ENCODE data around the gene PRKCB.

Gene PRKCB

GRCh38 chr16:24214992-24215391, 379.2 kb downstream of the PRKCB start:
- Histone ChIP-seq H3K9me2 (replicated peaks; ENCODE audit: low read depth, low read length) (no peaks in the 10 kb centered on the region), H3F3A (ENCODE audit: low read depth) (no peaks in the 10 kb centered on the region), H3K36me3 (ENCODE audit: insufficient read depth, low read length) (peaks cover 30% of the 10 kb centered on the region; the same call in 1 of the 2 replicates), H3K9ac (ENCODE audit: low read depth, low read length, poor library complexity, severe bottlenecking) (no peak overlapping the region), H3K4me3 (ENCODE audit: low read length, poor library complexity, severe bottlenecking) (no peak overlapping the region), H3K27me3 (ENCODE audit: insufficient read depth, low read length, poor library complexity, severe bottlenecking) (no peaks in the 10 kb centered on the region), H3K4me1 (ENCODE audit: insufficient read depth, low read length, poor library complexity, severe bottlenecking) (no peaks in the 10 kb centered on the region), H3K79me2 (ENCODE audit: insufficient read depth, low read length) (no peaks in the 10 kb centered on the region), H3K4me2 (ENCODE audit: low read depth, low read length, poor library complexity, severe bottlenecking) (no peak overlapping the region), H2AFZ (ENCODE audit: low read length) (no peak overlapping the region), H4K20me1 (ENCODE audit: insufficient read depth, low read length, poor library complexity, severe bottlenecking) (no peaks in the 10 kb centered on the region), H3K9me3 (ENCODE audit: insufficient read depth, low read depth, low read length) (no peaks in the 10 kb centered on the region)
- TF ChIP-seq EZH2phosphoT487 (IDR thresholded peaks at IDR 0.05; ENCODE audit: borderline replicate concordance) (no peak), CTCF (conservative IDR thresholded peaks at IDR 0.05; ENCODE audit: low read length) (no peak)

GRCh38 chr16:24216961-24217360, 381.2 kb downstream of the PRKCB start:
- no peak overlapping the region for H2AFZ ChIP-seq (ENCODE audit: low read length)
- H3K36me3 ChIP-seq (ENCODE audit: insufficient read depth, low read length) = peaks cover 25% of the 10 kb centered on the region; the same call in 1 of the 2 replicates
- no peak overlapping the region for H3K4me2 ChIP-seq (ENCODE audit: low read depth, low read length, poor library complexity, severe bottlenecking)
- H3K79me2 ChIP-seq (ENCODE audit: insufficient read depth, low read length) = no peaks in the 10 kb centered on the region
- H3K9ac ChIP-seq (ENCODE audit: low read depth, low read length, poor library complexity, severe bottlenecking) = no peak overlapping the region
- TF ChIP-seq EZH2phosphoT487 (IDR thresholded peaks at IDR 0.05; ENCODE audit: borderline replicate concordance) (no peak), CTCF (conservative IDR thresholded peaks at IDR 0.05; ENCODE audit: low read length) (no peak)
- no peaks in the 10 kb centered on the region for H3F3A ChIP-seq (ENCODE audit: low read depth)
- H3K4me1 ChIP-seq (ENCODE audit: insufficient read depth, low read length, poor library complexity, severe bottlenecking) = no peaks in the 10 kb centered on the region
- H3K9me3 ChIP-seq (ENCODE audit: insufficient read depth, low read depth, low read length) = no peaks in the 10 kb centered on the region
- H3K27me3 ChIP-seq (ENCODE audit: insufficient read depth, low read length, poor library complexity, severe bottlenecking) = no peaks in the 10 kb centered on the region
- H3K4me3 ChIP-seq (ENCODE audit: low read length, poor library complexity, severe bottlenecking) = no peak overlapping the region
- no peaks in the 10 kb centered on the region for H3K9me2 ChIP-seq (replicated peaks; ENCODE audit: low read depth, low read length)
- no peaks in the 10 kb centered on the region for H4K20me1 ChIP-seq (ENCODE audit: insufficient read depth, low read length, poor library complexity, severe bottlenecking)

- Histone ChIP-seq H3K79me2 (ENCODE audit: insufficient read depth, low read length) (no peaks in the 10 kb centered on the region), H3K27me3 (ENCODE audit: insufficient read depth, low read length, poor library complexity, severe bottlenecking) (no peaks in the 10 kb centered on the region), H3K36me3 (ENCODE audit: insufficient read depth, low read length) (peaks cover 25% of the 10 kb centered on the region; the same call in 1 of the 2 replicates), H3K9ac (ENCODE audit: low read depth, low read length, poor library complexity, severe bottlenecking) (no peak overlapping the region), H2AFZ (ENCODE audit: low read length) (no peak overlapping the region), H3K4me1 (ENCODE audit: insufficient read depth, low read length, poor library complexity, severe bottlenecking) (no peaks in the 10 kb centered on the region), H3K4me3 (ENCODE audit: low read length, poor library complexity, severe bottlenecking) (no peak overlapping the region), H3K9me2 (replicated peaks; ENCODE audit: low read depth, low read length) (no peaks in the 10 kb centered on the region), H4K20me1 (ENCODE audit: insufficient read depth, low read length, poor library complexity, severe bottlenecking) (no peaks in the 10 kb centered on the region), H3K4me2 (ENCODE audit: low read depth, low read length, poor library complexity, severe bottlenecking) (no peak overlapping the region), H3K9me3 (ENCODE audit: insufficient read depth, low read depth, low read length) (no peaks in the 10 kb centered on the region), H3F3A (ENCODE audit: low read depth) (no peaks in the 10 kb centered on the region)
- TF ChIP-seq EZH2phosphoT487 (IDR thresholded peaks at IDR 0.05; ENCODE audit: borderline replicate concordance) = no peak
- no peak for TF ChIP-seq CTCF (conservative IDR thresholded peaks at IDR 0.05; ENCODE audit: low read length)
Observed at GRCh38 chr16:24217461-24217860, 381.7 kb downstream of the PRKCB start.
